Activated naive CD4-positive, alpha-beta T cell treated with Interleukin-2 at 50 U/mL for 16 hours (primary cell): ENCODE results near the gene TEX101.
A peak's percentile ranks its signal among the peaks of the same experiment; 100 is the strongest.

Source experiments
- DNase-seq: peaks from one replicate; pipeline ENCODE4 v3.0.0-alpha.2; 2020

Gene TEX101

GRCh38 chr19:43452582-43452981, 37.9 kb downstream of the TEX101 start:
- DNase-seq: no peak

- no peak for DNase-seq
These were observed 39.3 kb downstream of the TEX101 start for GRCh38 chr19:43454031-43454430.

- no peak for DNase-seq
These were observed 40.8 kb downstream of the TEX101 start for GRCh38 chr19:43455321-43456113.

- DNase-seq: no peak
These were observed 43.1 kb downstream of the TEX101 start for GRCh38 chr19:43457809-43458208.

GRCh38 chr19:43460362-43461016, 45.8 kb downstream of the TEX101 start:
- DNase-seq: no peak

GRCh38 chr19:43461303-43461702, 46.6 kb downstream of the TEX101 start:
- DNase-seq: no peak

GRCh38 chr19:43462383-43462782, 47.7 kb downstream of the TEX101 start:
- DNase-seq: no peak

GRCh38 chr19:43462785-43463380, 48.2 kb downstream of the TEX101 start:
- no peak for DNase-seq

GRCh38 chr19:43463381-43464133, 48.9 kb downstream of the TEX101 start:
- DNase-seq: peak; percentile 98

GRCh38 chr19:43464134-43464775, 49.6 kb downstream of the TEX101 start:
- DNase-seq: peak; percentile 75

GRCh38 chr19:43465468-43466120, 50.9 kb downstream of the TEX101 start, which contains the start of gene LYPD3:
Gene LYPD3 (minus strand): TSS chr19:43465608. CDS start chr19:43465571, 37 bp downstream.
- DNase-seq: no peak

GRCh38 chr19:43466793-43467192, 52.1 kb downstream of the TEX101 start:
- no peak for DNase-seq

GRCh38 chr19:43467276-43467675, 52.6 kb downstream of the TEX101 start:
- DNase-seq: no peak

- no peak for DNase-seq
These were observed 53.0 kb downstream of the TEX101 start for GRCh38 chr19:43467730-43468129.
